AG10803 (cell line): ENCODE measurements around the gene PPP6C.

Experiments
- DNase-seq: peaks from one replicate; pipeline ENCODE4 v3.0.0; 2010; ENCODE audit warnings: low read depth
- H3K4me3 ChIP-seq: 2 replicates; pipeline ENCODE4 v1.5.1; 2011; ENCODE audit warnings: mild to moderate bottlenecking, low read length, control low read depth
- CTCF ChIP-seq: conservative IDR thresholded peaks from 2 replicates; pipeline ENCODE4 v1.5.1; 2011; ENCODE audit warnings: mild to moderate bottlenecking, low read length, control low read depth, inconsistent platforms

Gene PPP6C

DNA sequence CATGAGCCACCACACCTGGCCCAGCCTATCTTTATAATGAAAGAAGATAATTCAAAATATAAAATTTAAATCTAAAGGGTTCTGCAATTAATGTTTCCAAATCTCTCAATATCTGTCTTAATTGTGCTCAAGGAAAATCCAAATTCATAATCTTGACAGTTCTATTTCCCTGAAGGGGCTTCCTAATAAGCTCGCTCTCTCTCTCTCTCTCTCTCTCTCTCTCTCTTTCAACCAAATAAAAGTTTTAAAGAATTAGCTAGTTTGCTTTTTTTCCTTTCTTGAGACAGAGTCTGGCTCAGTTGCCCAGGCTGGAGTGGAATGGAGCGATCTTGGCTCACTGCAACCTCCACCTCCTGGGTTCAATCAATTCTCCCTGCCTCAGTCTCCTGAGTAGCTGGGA is 33.1 kb downstream of the PPP6C start:
- H3K4me3 ChIP-seq = no peak overlapping the region
- TF ChIP-seq CTCF = no peak
- DNase-seq = no peak

DNA sequence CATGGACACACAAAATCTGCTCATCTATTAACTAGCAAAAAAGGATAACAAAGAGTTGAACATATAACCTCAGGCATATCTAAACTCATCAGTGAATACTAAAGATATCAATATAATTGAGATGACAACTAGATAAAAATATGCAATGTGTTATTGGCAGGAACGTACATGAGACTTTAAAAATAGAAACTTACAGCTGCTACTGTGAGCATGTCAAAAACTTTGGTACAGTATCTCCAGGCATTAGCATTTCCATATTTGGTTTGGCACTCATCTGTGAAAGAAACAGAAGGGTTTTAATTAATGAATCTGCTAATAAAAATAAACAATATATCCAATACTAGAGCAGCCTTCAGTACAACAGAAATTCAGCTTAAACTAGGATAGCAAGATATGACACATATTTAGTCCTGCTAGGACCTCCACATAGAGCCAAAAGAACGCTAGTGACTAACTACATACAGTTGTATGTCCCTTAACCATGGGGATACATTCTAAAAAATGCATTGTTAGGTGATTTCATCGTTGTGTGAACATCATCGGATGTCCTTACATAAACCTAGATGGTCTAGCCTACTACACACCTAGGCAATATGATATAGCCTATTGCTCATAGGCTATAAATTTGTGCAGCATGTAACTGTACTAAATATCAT is 35.8 kb downstream of the PPP6C start:
- no peak for TF ChIP-seq CTCF
- no peak for DNase-seq
- H3K4me3 ChIP-seq = no peak overlapping the region

DNA sequence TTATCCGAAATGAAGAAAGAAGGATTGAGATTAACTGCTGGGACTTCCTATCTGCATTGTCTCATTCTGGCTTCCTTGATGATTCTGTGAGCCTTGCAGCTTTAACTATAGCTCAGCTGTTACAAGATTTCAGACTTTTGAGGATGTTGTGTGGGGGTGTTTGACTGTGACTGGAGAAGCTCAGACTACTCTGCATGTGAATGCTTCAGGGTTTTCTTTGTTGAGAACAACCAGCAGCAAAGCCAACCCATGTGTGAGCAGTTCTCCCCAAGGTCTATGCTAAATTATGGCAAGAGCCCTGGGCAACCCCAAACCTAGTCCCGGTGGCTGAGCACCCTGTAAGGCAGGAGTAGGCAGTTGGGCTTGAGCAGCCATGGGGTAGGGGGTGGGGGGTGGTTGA is 37.9 kb downstream of the PPP6C start:
- no peak for DNase-seq

DNA sequence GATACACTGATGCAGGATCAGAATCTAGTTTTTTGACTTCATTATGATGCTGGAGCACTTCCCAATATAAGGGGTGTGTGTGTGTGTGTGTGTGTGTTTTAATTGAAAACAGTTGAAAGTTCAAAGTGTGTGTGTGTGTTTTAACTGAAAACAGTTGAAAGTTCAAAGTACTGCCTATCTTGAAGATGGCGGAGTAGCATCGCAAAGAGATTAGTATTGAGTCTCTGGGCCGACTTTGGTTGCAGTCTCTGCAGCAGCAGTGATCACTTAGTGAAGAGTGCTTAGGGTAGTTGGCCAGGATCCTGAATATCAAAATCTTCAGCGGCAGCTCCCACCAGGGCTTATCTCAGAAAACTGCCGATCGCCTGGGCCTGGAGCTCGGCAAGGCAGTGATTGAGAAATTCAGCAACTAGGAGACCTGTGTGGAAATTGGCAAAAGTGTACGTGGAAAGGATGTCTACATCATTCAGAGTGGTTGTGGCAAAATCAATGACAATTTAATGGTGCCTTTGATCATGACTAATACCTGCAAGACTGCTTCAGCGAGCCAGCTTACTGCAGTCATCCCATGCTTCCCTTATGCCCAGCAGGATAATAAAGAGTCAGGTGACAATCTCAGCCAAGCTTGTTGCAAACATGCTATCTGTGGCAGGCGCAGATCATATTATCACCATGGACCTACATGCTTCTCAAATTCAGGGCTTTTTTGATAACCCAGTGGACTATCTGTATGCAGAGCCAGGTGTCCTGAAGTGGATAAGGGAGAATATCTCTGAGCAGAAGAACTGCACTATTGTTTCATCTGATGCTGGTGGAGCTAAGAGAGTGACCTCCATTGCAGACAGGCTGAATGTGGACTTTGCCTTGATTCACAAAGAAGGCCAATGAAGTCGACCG is 39.0 kb downstream of the PPP6C start:
- TF ChIP-seq CTCF = no peak
- DNase-seq = no peak
- H3K4me3 ChIP-seq = no peak overlapping the region

More for the DNA sequence above, 37.9 kb downstream of the PPP6C start:
- no peak overlapping the region for H3K4me3 ChIP-seq
- no peak for TF ChIP-seq CTCF

DNA sequence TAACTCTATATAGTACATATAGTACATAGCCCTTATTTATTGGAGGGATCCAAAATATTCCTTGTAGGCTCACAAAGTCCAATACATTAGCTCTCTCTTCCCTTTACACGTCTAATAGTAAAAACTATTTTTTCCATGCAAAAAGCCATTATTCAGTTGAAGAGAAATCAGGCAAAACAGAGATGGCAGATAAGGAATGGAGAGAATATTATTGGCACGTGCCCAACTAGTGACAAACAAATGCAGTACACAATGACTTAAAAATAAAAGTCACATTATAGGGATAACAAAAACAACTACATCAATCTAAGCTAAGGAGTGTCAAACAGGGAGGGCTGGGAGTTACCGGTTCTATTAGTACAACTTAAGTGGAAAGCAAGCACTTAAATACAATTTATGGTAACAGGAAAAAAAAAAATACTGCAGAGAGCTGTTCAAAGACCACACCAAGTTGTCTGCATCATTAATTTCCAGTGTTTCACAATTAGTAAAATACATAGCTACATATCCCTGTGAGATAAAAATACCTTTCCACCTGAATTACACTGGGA is 42.1 kb downstream of the PPP6C start:
- no peak overlapping the region for H3K4me3 ChIP-seq
- DNase-seq = no peak
- TF ChIP-seq CTCF = no peak

DNA sequence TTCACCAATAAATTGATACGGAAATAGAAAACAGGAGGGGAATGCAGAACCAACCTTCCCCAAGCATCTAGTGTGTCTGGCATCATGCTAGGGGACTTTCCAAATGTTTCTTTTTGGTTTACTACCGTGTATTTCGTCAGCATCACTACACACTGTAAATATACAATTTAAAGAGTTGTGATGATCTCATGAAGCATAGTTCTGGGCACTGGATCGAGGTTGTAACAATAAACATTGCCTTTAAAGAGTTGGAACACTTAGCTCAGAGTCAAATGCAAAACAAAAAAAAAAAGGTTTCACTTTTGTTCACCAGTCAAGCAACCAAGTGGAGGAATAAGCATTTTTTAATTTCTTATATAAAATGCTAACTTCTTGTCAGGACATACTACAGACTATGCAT is 43.4 kb downstream of the PPP6C start:
- peak; percentile 47 for DNase-seq
- H3K4me3 ChIP-seq = no peak overlapping the region
- TF ChIP-seq CTCF = no peak
